ENCODE data around the gene WFDC12. TPM values are rescaled to one million over a fixed set of nuclear protein-coding genes. Genes with fewer than 3 reads are reported as not detected.
A peak's percentile ranks its signal among the peaks of the same experiment; 100 is the strongest.

The WFDC12 gene
- polyA plus RNA-seq, 4 donors, result 0.07 to 0.09 TPM; not detected in 2

GRCh38 chr20:45101333-45101850, 22.9 kb downstream of the WFDC12 start:
- 61 to 70% (median 64%) methylated on average over 6 of the region's 6 CpGs for WGBS, 3 donors
- peaks cover 0 to 61% (median 11%) of the 10 kb centered on the region in 3 donors for H3K27me3 ChIP-seq (ENCODE audit: control insufficient read depth in 3 of 3, insufficient read depth in 3 of 3, low read length in 3 of 3)
- H3K4me3 ChIP-seq (ENCODE audit: low read depth in 1 of 3, low read length in 3 of 3), result no peak overlapping the region
- no peaks in the 10 kb centered on the region for H3K36me3 ChIP-seq (ENCODE audit: control insufficient read depth in 3 of 3, insufficient read depth in 2 of 3, low read depth in 1 of 3, low read length in 3 of 3)
- peaks cover 0 to 7% (median 2%) of the 10 kb centered on the region in 3 donors for H3K4me1 ChIP-seq (ENCODE audit: control insufficient read depth in 3 of 3, insufficient read depth in 2 of 3, low read depth in 1 of 3, low read length in 2 of 3)
- H3K27ac ChIP-seq (ENCODE audit: low read depth in 1 of 3, low read length in 2 of 3), result no peak overlapping the region
- H3K9me3 ChIP-seq (ENCODE audit: control insufficient read depth in 2 of 2, insufficient read depth in 1 of 2, low read depth in 1 of 2, low read length in 1 of 2), result no peaks in the 10 kb centered on the region
- DNase-seq (no peak), FAIRE-seq (no peak)

- H3K27ac ChIP-seq (ENCODE audit: low read depth in 1 of 3, low read length in 2 of 3), result no peak within 1 kb of the TSS
- H3K4me3 ChIP-seq (ENCODE audit: low read depth in 1 of 3, low read length in 3 of 3), result no peak within 1 kb of the TSS
- FAIRE-seq, result no peak
- peaks cover 0 to 57% (median 14%) of the 10 kb centered on the region in 3 donors for H3K27me3 ChIP-seq (ENCODE audit: control insufficient read depth in 3 of 3, insufficient read depth in 3 of 3, low read length in 3 of 3)
- H3K9me3 ChIP-seq (ENCODE audit: control insufficient read depth in 2 of 2, insufficient read depth in 1 of 2, low read depth in 1 of 2, low read length in 1 of 2), result no peaks in the 10 kb centered on the region
- H3K36me3 ChIP-seq (ENCODE audit: control insufficient read depth in 3 of 3, insufficient read depth in 2 of 3, low read depth in 1 of 3, low read length in 3 of 3), result no peaks in the 10 kb centered on the region
- peak; percentile 21 to 53 for DNase-seq
- H3K4me1 ChIP-seq (ENCODE audit: control insufficient read depth in 3 of 3, insufficient read depth in 2 of 3, low read depth in 1 of 3, low read length in 2 of 3), result peaks cover 0 to 7% (median 2%) of the 10 kb centered on the region in 3 donors
- 6 to 9% (median 8%) methylated on average over 29 to 38 of the region's 38 CpGs for WGBS, 3 donors
These were observed 23.6 kb downstream of the WFDC12 start, which contains the start of gene KCNS1 for GRCh38 chr20:45100563-45101245. Gene KCNS1 (minus strand): TSS chr20:45101127. CDS start chr20:45099236, 1,891 bp downstream.

- peaks cover 0 to 54% (median 14%) of the 10 kb centered on the region in 3 donors for H3K27me3 ChIP-seq (ENCODE audit: control insufficient read depth in 3 of 3, insufficient read depth in 3 of 3, low read length in 3 of 3)
- FAIRE-seq, result no peak
- H3K27ac ChIP-seq (ENCODE audit: low read depth in 1 of 3, low read length in 2 of 3), result no peak overlapping the region
- H3K9me3 ChIP-seq (ENCODE audit: control insufficient read depth in 2 of 2, insufficient read depth in 1 of 2, low read depth in 1 of 2, low read length in 1 of 2), result no peaks in the 10 kb centered on the region
- peaks cover 0 to 2% (median 0%) of the 10 kb centered on the region in 3 donors for H3K36me3 ChIP-seq (ENCODE audit: control insufficient read depth in 3 of 3, insufficient read depth in 2 of 3, low read depth in 1 of 3, low read length in 3 of 3)
- DNase-seq, result peak; percentile 36 to 74
- H3K4me3 ChIP-seq (ENCODE audit: low read depth in 1 of 3, low read length in 3 of 3), result peak overlapping the region in 2 of 3 donors; percentile 7 to 27
- 8 to 26% (median 25%) methylated on average over 64 to 91 of the region's 91 CpGs for WGBS, 3 donors
- H3K4me1 ChIP-seq (ENCODE audit: control insufficient read depth in 3 of 3, insufficient read depth in 2 of 3, low read depth in 1 of 3, low read length in 2 of 3), result peaks cover 0 to 7% (median 2%) of the 10 kb centered on the region in 3 donors
These were observed 26.0 kb downstream of the WFDC12 start for GRCh38 chr20:45098103-45098773.

- DNase-seq, result peak; percentile 53 to 85
- Histone ChIP-seq H3K27me3 (ENCODE audit: control insufficient read depth in 3 of 3, insufficient read depth in 3 of 3, low read length in 3 of 3) (peaks cover 0 to 51% (median 14%) of the 10 kb centered on the region in 3 donors), H3K27ac (ENCODE audit: low read depth in 1 of 3, low read length in 2 of 3) (no peak overlapping the region), H3K4me3 (ENCODE audit: low read depth in 1 of 3, low read length in 3 of 3) (peak overlapping the region in 2 of 3 donors; percentile 7 to 27), H3K36me3 (ENCODE audit: control insufficient read depth in 3 of 3, insufficient read depth in 2 of 3, low read depth in 1 of 3, low read length in 3 of 3) (peaks cover 0 to 2% (median 0%) of the 10 kb centered on the region in 3 donors), H3K4me1 (ENCODE audit: control insufficient read depth in 3 of 3, insufficient read depth in 2 of 3, low read depth in 1 of 3, low read length in 2 of 3) (peaks cover 0 to 7% (median 2%) of the 10 kb centered on the region in 3 donors), H3K9me3 (ENCODE audit: control insufficient read depth in 2 of 2, insufficient read depth in 1 of 2, low read depth in 1 of 2, low read length in 1 of 2) (no peaks in the 10 kb centered on the region)
- FAIRE-seq, result no peak
- 28 to 35% (median 35%) methylated on average over 53 to 56 of the region's 56 CpGs for WGBS, 3 donors
These were observed 26.7 kb downstream of the WFDC12 start for GRCh38 chr20:45097485-45098102.

GRCh38 chr20:45096781-45097180, 27.5 kb downstream of the WFDC12 start:
- 72 to 84% (median 81%) methylated on average over 9 of the region's 9 CpGs for WGBS, 3 donors
- Histone ChIP-seq H3K36me3 (ENCODE audit: control insufficient read depth in 3 of 3, insufficient read depth in 2 of 3, low read depth in 1 of 3, low read length in 3 of 3) (peaks cover 0 to 2% (median 0%) of the 10 kb centered on the region in 3 donors), H3K4me1 (ENCODE audit: control insufficient read depth in 3 of 3, insufficient read depth in 2 of 3, low read depth in 1 of 3, low read length in 2 of 3) (peaks cover 0 to 7% (median 2%) of the 10 kb centered on the region in 3 donors), H3K9me3 (ENCODE audit: control insufficient read depth in 2 of 2, insufficient read depth in 1 of 2, low read depth in 1 of 2, low read length in 1 of 2) (no peaks in the 10 kb centered on the region), H3K4me3 (ENCODE audit: low read depth in 1 of 3, low read length in 3 of 3) (no peak overlapping the region), H3K27me3 (ENCODE audit: control insufficient read depth in 3 of 3, insufficient read depth in 3 of 3, low read length in 3 of 3) (peaks cover 0 to 50% (median 14%) of the 10 kb centered on the region in 3 donors), H3K27ac (ENCODE audit: low read depth in 1 of 3, low read length in 2 of 3) (no peak overlapping the region)
- FAIRE-seq (no peak), DNase-seq (no peak)

GRCh38 chr20:45095805-45096238, 28.4 kb downstream of the WFDC12 start:
- FAIRE-seq (no peak), DNase-seq (peak; percentile 46)
- Histone ChIP-seq H3K27ac (ENCODE audit: low read depth in 1 of 3, low read length in 2 of 3) (no peak overlapping the region), H3K36me3 (ENCODE audit: control insufficient read depth in 3 of 3, insufficient read depth in 2 of 3, low read depth in 1 of 3, low read length in 3 of 3) (peaks cover 0 to 2% (median 0%) of the 10 kb centered on the region in 3 donors), H3K4me3 (ENCODE audit: low read depth in 1 of 3, low read length in 3 of 3) (no peak overlapping the region), H3K9me3 (ENCODE audit: control insufficient read depth in 2 of 2, insufficient read depth in 1 of 2, low read depth in 1 of 2, low read length in 1 of 2) (no peaks in the 10 kb centered on the region), H3K27me3 (ENCODE audit: control insufficient read depth in 3 of 3, insufficient read depth in 3 of 3, low read length in 3 of 3) (peaks cover 0 to 41% (median 14%) of the 10 kb centered on the region in 3 donors), H3K4me1 (ENCODE audit: control insufficient read depth in 3 of 3, insufficient read depth in 2 of 3, low read depth in 1 of 3, low read length in 2 of 3) (peaks cover 0 to 3% (median under 1%) of the 10 kb centered on the region in 3 donors)
- WGBS, 3 donors, result 6 to 12% (median 11%) methylated on average over 7 of the region's 7 CpGs

- no peak for DNase-seq
- Histone ChIP-seq H3K27me3 (ENCODE audit: control insufficient read depth in 3 of 3, insufficient read depth in 3 of 3, low read length in 3 of 3) (peaks cover 0 to 33% (median 12%) of the 10 kb centered on the region in 3 donors), H3K4me1 (ENCODE audit: control insufficient read depth in 3 of 3, insufficient read depth in 2 of 3, low read depth in 1 of 3, low read length in 2 of 3) (no peaks in the 10 kb centered on the region), H3K27ac (ENCODE audit: low read depth in 1 of 3, low read length in 2 of 3) (no peak overlapping the region), H3K4me3 (ENCODE audit: low read depth in 1 of 3, low read length in 3 of 3) (no peak overlapping the region), H3K9me3 (ENCODE audit: control insufficient read depth in 2 of 2, insufficient read depth in 1 of 2, low read depth in 1 of 2, low read length in 1 of 2) (no peaks in the 10 kb centered on the region), H3K36me3 (ENCODE audit: control insufficient read depth in 3 of 3, insufficient read depth in 2 of 3, low read depth in 1 of 3, low read length in 3 of 3) (peaks cover 0 to 2% (median 0%) of the 10 kb centered on the region in 3 donors)
- no peak for FAIRE-seq
- 93 to 95% (median 94%) methylated on average over 11 of the region's 11 CpGs for WGBS, 3 donors
These were observed 29.2 kb downstream of the WFDC12 start for GRCh38 chr20:45094864-45095574.
